ENCODE data around the gene SH2D1A.

- TF ChIP-seq CTCF (IDR thresholded peaks at IDR 0.05) (no peak), EP300 (IDR thresholded peaks at IDR 0.05; ENCODE audit: low read depth) (no peak)
Observed at GRCh38 chrX:124373348-124373747, 27.0 kb downstream of the SH2D1A start.
